WI38 (cell line): ENCODE results near the gene RTP3.

ENCODE experiments used
- H3K4me3 ChIP-seq: 2 replicates; pipeline ENCODE4 v1.5.1; 2011; ENCODE audit warnings: low read depth, mild to moderate bottlenecking, control low read depth, low read length
- CTCF ChIP-seq: IDR thresholded peaks from 2 replicates; pipeline ENCODE4 v1.5.1; 2012; ENCODE audit warnings: low read depth, mild to moderate bottlenecking, control low read depth, low read length

RTP3 gene

DNA sequence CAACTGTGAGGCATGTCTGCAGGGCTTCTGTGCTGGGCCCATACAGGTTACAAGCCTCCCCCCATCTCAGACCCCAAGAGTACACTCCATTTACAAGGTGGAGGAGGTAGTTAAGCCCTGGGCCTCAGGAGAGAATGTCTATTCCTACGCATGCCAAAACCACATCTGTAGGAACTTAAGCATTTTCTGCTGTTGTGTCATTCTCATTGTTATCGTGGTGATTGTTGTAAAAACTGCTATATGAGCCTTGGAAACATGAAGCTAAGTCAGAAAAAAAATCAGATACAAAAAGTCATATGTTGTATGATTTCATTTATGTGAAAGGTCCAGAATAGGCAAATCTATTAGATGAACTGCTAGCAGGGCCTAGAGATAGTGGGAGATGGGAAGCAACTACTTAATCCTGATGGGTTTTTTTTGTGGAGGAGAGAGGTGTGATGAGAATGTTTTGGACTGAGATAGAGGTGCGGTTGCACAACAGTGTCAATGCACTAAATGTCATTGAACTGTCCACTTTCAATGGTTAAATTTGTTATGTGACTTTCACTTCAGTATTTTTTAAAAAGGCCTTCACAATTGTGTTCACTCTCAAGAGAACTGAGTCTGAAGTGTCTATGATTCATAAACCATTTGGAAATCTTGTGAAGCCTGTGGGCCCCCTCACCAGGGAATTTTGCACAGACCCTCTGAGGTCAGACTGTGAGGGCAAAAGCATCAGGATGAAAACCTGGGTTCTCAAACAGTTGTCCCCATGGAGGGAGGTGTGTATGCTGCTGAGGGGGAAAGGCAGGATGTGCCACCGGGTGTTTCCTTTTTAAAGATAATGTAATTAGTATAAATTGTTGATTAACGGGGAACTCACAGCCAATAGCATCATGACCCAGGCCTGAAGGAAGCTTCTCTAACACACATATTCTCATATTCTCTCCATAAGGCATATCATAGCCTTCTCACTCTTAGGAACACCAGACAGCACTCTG, 3.2 kb downstream of the RTP3 start:
- no peak overlapping the region for H3K4me3 ChIP-seq
- no peak for TF ChIP-seq CTCF

GRCh38 chr3:46501702-46502101, 3.9 kb downstream of the RTP3 start:
- TF ChIP-seq CTCF, result no peak
- H3K4me3 ChIP-seq, result no peak overlapping the region

DNA sequence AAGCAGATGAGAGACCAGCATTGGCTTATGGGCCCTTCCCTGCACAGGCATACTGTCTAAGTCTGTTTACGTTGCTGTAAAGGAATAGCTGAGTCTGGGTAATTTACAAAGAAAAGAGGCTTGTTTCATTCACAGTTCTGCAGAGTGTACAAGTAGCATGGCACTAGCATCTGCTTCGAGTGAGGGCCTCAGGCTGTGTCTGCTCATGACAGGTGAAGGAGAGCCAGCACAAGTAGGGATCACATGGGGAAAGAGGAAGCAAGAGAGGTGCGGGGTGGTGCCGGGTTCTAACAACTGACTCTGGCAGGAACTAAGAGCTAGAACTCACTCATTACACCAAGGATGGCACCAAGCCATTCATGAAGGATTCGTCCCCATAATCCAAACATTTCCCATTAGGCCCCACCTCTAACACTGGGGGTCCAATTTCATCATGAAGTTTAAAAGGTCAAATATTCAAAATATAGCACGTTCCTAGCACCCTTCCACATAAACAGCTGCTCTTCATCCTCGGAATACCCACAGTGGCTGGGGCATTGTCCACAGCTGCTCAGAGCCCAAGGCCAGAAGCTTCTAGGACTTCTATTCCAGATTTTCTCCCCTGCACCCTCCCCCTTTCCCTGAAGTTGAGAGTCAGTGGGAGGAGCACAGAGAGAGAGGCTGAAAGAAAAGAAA, 5.6 kb downstream of the RTP3 start:
- no peak for TF ChIP-seq CTCF

GRCh38 chr3:46504789-46505188, 7.0 kb downstream of the RTP3 start:
- no peak overlapping the region for H3K4me3 ChIP-seq
- no peak for TF ChIP-seq CTCF

More for the DNA sequence above, 5.6 kb downstream of the RTP3 start:
- H3K4me3 ChIP-seq, result no peak overlapping the region

- no peak for TF ChIP-seq CTCF
- no peak overlapping the region for H3K4me3 ChIP-seq
Observed at GRCh38 chr3:46505953-46506352, 8.2 kb downstream of the RTP3 start.

GRCh38 chr3:46506526-46506925, 8.8 kb downstream of the RTP3 start:
- TF ChIP-seq CTCF, result no peak
- H3K4me3 ChIP-seq, result no peak overlapping the region

- H3K4me3 ChIP-seq, result no peak overlapping the region
- TF ChIP-seq CTCF, result no peak
Observed at GRCh38 chr3:46508850-46509591, 11.2 kb downstream of the RTP3 start.
